Psoas muscle (tissue), 8 donors: ENCODE results near the gene NRP1. TPM values are rescaled to one million over a fixed set of nuclear protein-coding genes. Genes with fewer than 3 reads are reported as not detected.

Experiments
- ATAC-seq, 4 donors: fragments of 200-7000 bp; cut with Tn5 transposase; one replicate each; pipeline ENCODE4 v1.9.1; 2020; ENCODE audit warnings: moderate library complexity in 3 of 4, mild to moderate bottlenecking in 2 of 4
- DNase-seq, 2 donors: peaks; one replicate each; pipeline ENCODE4 v3.0.0-alpha.2; 2020
- H3K27ac ChIP-seq: fragments of 200-600 bp; one replicate; pipeline ENCODE4 v1.8.0; 2022
- H3K27me3 ChIP-seq, 3 donors: fragments of 200-600 bp in 1 of 3; one replicate each; pipeline versions ENCODE4 v1.6.1 to v1.8.0; 2013 to 2022; ENCODE audit warnings: low read length in 2 of 3, mild to moderate bottlenecking in 2 of 3, moderate library complexity in 1 of 3; ENCODE audit not compliant: insufficient read depth in 3 of 3
- H3K36me3 ChIP-seq, 2 donors: fragments of 200-600 bp in 1 of 2; one replicate each; pipeline versions ENCODE4 v1.6.1 to v1.8.0; 2013 to 2022; ENCODE audit warnings: low read depth in 1 of 2, mild to moderate bottlenecking in 1 of 2, moderate library complexity in 1 of 2; ENCODE audit not compliant: insufficient read depth in 1 of 2
- H3K4me1 ChIP-seq: fragments of 200-600 bp; one replicate; pipeline ENCODE4 v1.8.0; 2022
- H3K4me3 ChIP-seq: fragments of 200-600 bp; one replicate; pipeline ENCODE4 v1.8.0; 2022; ENCODE audit warnings: mild to moderate bottlenecking
- H3K9me3 ChIP-seq: fragments of 200-600 bp; one replicate; pipeline ENCODE4 v1.8.0; 2022
- CTCF ChIP-seq: fragments of 200-600 bp; IDR thresholded peaks from one replicate; pipeline ENCODE4 v1.8.0; 2022; ENCODE audit warnings: antibody characterized with exemption
- WGBS, 3 donors: extraction: QIAGEN DNeasy Blood & Tissue Kit; methylation state at CpG; one replicate each; pipeline versions ENCODE4 v1.1.6 to v1.1.7; 2013; 5-methylcytosine and 5-hydroxymethylcytosine counted together
- intact Hi-C, 2 donors: fragments of 100-400 bp; cut with DNase I; formaldehyde crosslinking; loops; one replicate each; pipeline versions ENCODE4 v1.11.0 to v1.14.2; 2022
- polyA plus RNA-seq, 3 donors: library from polyadenylated mRNA; stranded (reverse); fragments of 200-250 nt; gene quantifications; one replicate each; pipeline ENCODE4 v1.2.3, GENCODE V29; 2013
- total RNA-seq, 4 donors: library from RNA; stranded (reverse); fragmentation: NEBNext Ultra II Directional in 2 of 4; extraction: Animal tissue kit (Norgen Biotek cat#: 25700) in 2 of 4; gene quantifications; one replicate each; pipeline versions ENCODE4 v1.2.1 to v1.2.4, GENCODE V29; 2021 to 2023
- donor health status: healthy with polysubstance abuse.
- donor health status: DM: no; HTN: no; CAD: no; lungs with moderate emphysema.
- donor health status: Bipolar disorder and iron deficiency.
- donor health status: healthy.
- donor health status: DM: yes; HTN: yes; CAD: no.
- donor health status: DM: no; HTN: no; CAD: no.
- donor health status: DM: no; HTN: no; CAD: no.
- donor health status: DM: yes; HTN: yes; CAD: no.

The NRP1 gene
- total and polyA plus RNA-seq, 7 donors, result 10.9 to 54.8 (median 31.2) TPM

DNA sequence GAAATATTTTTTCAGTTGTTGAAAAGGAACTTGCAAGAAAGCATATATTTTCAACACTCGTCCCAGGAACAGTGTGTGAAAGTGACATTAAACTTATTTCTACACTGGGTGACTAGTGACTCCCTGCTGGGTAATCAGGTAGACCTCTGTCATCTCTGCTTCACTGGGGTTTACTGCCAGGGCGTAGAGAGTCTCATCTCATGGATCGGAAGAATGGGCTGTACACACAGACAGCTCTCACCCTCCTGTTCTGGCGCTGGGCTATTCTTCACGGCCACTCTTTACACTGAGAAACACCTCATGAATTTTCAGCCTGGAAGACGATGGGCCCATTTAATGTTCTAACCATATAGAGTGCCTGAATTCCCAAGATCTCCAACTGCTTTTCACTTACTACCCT, 36.4 kb downstream of the NRP1 start:
- TF ChIP-seq CTCF, result no peak
- no peaks in the 10 kb centered on the region for H3K27me3 ChIP-seq
- intact Hi-C loops, result no loop called here
- DNase-seq, result no peak
- 61 to 79% (median 78%) methylated on average over 6 of the region's 6 CpGs for WGBS, 3 donors
- H3K36me3 ChIP-seq, result peaks cover 0 to 5% of the 10 kb centered on the region in 2 donors
- peak in 2 of 4 donors; percentile 29 to 34 for ATAC-seq
- peaks cover 48% of the 10 kb centered on the region for H3K4me1 ChIP-seq
- no peaks in the 10 kb centered on the region for H3K9me3 ChIP-seq
- H3K27ac ChIP-seq, result peak overlapping the region; percentile 71
- peak overlapping the region; percentile 32 for H3K4me3 ChIP-seq

DNA sequence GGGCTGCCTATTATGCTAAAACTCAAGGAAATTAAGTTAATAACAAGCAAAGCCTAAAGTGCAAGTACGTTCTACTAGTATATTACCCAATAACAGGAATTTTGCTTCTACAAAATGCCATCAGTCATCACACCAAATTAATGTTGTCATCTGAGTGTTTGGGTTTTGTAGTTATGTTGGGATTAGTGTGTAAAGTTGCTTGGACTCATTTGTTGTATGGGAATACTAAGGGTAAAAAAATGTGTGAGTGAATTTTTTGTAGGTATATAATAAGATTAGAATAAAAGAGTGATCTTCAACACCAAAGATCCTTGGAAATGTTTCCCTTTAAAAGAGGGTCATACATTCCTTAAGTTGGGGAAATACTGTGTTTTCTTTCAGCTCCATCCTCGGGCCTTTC, 38.6 kb downstream of the NRP1 start:
- Histone ChIP-seq H3K4me1 (peaks cover 56% of the 10 kb centered on the region), H3K27ac (peak overlapping the region; percentile 34), H3K4me3 (no peak overlapping the region), H3K27me3 (no peaks in the 10 kb centered on the region), H3K9me3 (no peaks in the 10 kb centered on the region), H3K36me3 (peaks cover 0 to 2% of the 10 kb centered on the region in 2 donors)
- WGBS, 3 donors, result 78 to 81% (median 78%) methylated on average over 2 of the region's 2 CpGs
- no peak for DNase-seq
- intact Hi-C loops, result no loop called here
- no peak for ATAC-seq
- TF ChIP-seq CTCF, result no peak

DNA sequence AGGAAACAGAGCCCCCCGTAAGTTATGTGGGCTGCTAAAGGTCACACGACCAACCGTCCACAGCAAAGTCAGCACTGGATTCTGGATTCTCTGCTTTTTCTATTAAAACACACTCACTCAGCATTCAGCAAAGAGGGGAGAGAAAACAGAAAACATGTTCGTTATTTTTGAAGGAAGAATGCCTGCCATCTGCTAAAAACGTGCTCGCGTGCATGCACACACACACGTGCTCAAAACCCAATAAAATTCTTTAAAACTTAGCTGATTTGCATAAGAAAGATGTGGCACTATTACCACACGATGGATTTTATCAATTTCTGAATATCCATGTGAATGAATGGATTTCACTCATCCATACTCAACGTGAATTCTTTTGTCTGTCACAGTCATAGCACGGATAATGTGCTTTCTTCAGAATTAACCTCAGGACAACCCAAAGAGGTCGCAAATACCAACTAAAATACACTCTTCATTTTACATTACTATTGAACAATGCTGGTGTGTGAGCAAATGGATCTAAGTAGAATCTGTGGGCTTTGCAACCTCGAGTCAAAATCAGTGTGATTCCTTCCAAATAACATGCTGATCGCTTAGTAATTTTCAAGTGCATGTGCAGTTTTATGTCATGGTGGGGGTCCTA, 40.8 kb downstream of the NRP1 start:
- DNase-seq (no peak), ATAC-seq (no peak)
- intact Hi-C loops, result loop anchor here in 1 of 2 donors (1.0 kb wide), 1 partner anchor 11 kb away; no protein-coding TSS in a partner anchor
- no peak for TF ChIP-seq CTCF
- Histone ChIP-seq H3K4me3 (no peak overlapping the region), H3K4me1 (peaks cover 56% of the 10 kb centered on the region), H3K27ac (no peak overlapping the region), H3K36me3 (no peaks in the 10 kb centered on the region), H3K27me3 (no peaks in the 10 kb centered on the region), H3K9me3 (no peaks in the 10 kb centered on the region)
- 71 to 73% (median 72%) methylated on average over 14 of the region's 14 CpGs for WGBS, 3 donors

GRCh38 chr10:33293076-33293475, 41.4 kb downstream of the NRP1 start:
- Histone ChIP-seq H3K4me3 (no peak overlapping the region), H3K4me1 (peaks cover 56% of the 10 kb centered on the region), H3K36me3 (no peaks in the 10 kb centered on the region), H3K9me3 (no peaks in the 10 kb centered on the region), H3K27ac (peak overlapping the region; percentile 39), H3K27me3 (no peaks in the 10 kb centered on the region)
- DNase-seq (no peak), ATAC-seq (no peak)
- 70 to 86% (median 76%) methylated on average over 3 of the region's 3 CpGs for WGBS, 3 donors
- TF ChIP-seq CTCF, result no peak
- intact Hi-C loops, result no loop called here
